Liver (tissue), 9 donors: ENCODE data around the gene GPHN. TPM values are rescaled to one million over a fixed set of nuclear protein-coding genes. Genes with fewer than 3 reads are reported as not detected.

ENCODE experiments used
- DNase-seq: peaks from one replicate; pipeline ENCODE4 v3.0.0-alpha.2; 2017; ENCODE audit warnings: low spot score
- H3K27ac ChIP-seq, 2 donors: one replicate each; pipeline ENCODE4 v1.7.0; 2013; ENCODE audit warnings: inconsistent platforms in 2 of 2, low read length in 2 of 2, control low read depth in 1 of 2, low read depth in 1 of 2, mild to moderate bottlenecking in 1 of 2
- H3K27me3 ChIP-seq, 4 donors: one replicate each; pipeline versions ENCODE4 v1.6.1 to v1.7.0; 2013; ENCODE audit warnings: low read length in 3 of 4, inconsistent platforms in 1 of 4, mild to moderate bottlenecking in 1 of 4, moderate library complexity in 1 of 4; ENCODE audit not compliant: control insufficient read depth in 4 of 4, insufficient read depth in 4 of 4
- H3K36me3 ChIP-seq, 4 donors: one replicate each; pipeline versions ENCODE4 v1.6.1 to v1.7.0; 2013; ENCODE audit warnings: low read length in 3 of 4, mild to moderate bottlenecking in 3 of 4, low read depth in 1 of 4, moderate library complexity in 1 of 4; ENCODE audit not compliant: control insufficient read depth in 4 of 4, insufficient read depth in 3 of 4
- H3K4me1 ChIP-seq, 4 donors: one replicate each; pipeline versions ENCODE4 v1.6.1 to v1.7.0; 2013; ENCODE audit warnings: low read length in 3 of 4, mild to moderate bottlenecking in 3 of 4, moderate library complexity in 1 of 4; ENCODE audit not compliant: control insufficient read depth in 4 of 4, insufficient read depth in 4 of 4
- H3K4me3 ChIP-seq, 3 donors: one replicate each; pipeline versions ENCODE4 v1.6.1 to v1.7.0; 2013; ENCODE audit warnings: low read length in 3 of 3, control low read depth in 1 of 3, low read depth in 1 of 3, mild to moderate bottlenecking in 1 of 3
- H3K9ac ChIP-seq, 2 donors: one replicate each; pipeline ENCODE4 v1.7.0; 2013; ENCODE audit warnings: low read length in 2 of 2, mild to moderate bottlenecking in 2 of 2, moderate library complexity in 2 of 2, control low read depth in 1 of 2, low read depth in 1 of 2
- H3K9me3 ChIP-seq, 4 donors: one replicate each; pipeline versions ENCODE4 v1.6.1 to v1.7.0; 2013; ENCODE audit warnings: low read length in 3 of 4; ENCODE audit not compliant: control insufficient read depth in 4 of 4
- CTCF ChIP-seq: fragments of 150-350 bp; IDR thresholded peaks from 2 replicates; pipeline ENCODE4 v1.5.1; 2017; ENCODE audit warnings: improper control_type of control experiment, low read depth, low read length; ENCODE audit not compliant: missing input control
- EGR1 ChIP-seq, 2 donors: IDR thresholded peaks; 2 replicates each; pipeline ENCODE4 v1.6.1; 2016 to 2018; ENCODE audit warnings: antibody characterized with exemption in 2 of 2, low read depth in 2 of 2
- FOXA1 ChIP-seq: IDR thresholded peaks from 2 replicates; pipeline ENCODE4 v1.6.1; 2016; ENCODE audit warnings: antibody characterized with exemption
- FOXA2 ChIP-seq: IDR thresholded peaks from 2 replicates; pipeline ENCODE4 v1.6.1; 2016; ENCODE audit warnings: antibody characterized with exemption
- GABPA ChIP-seq, 2 donors: IDR thresholded peaks in 1 of 2; conservative IDR thresholded peaks in 1 of 2; 2 replicates each; pipeline ENCODE4 v1.6.1; 2016; ENCODE audit warnings: antibody characterized with exemption in 2 of 2, mild to moderate bottlenecking in 1 of 2, moderate library complexity in 1 of 2
- HNF4A ChIP-seq, 2 donors: conservative IDR thresholded peaks; 2 replicates each; pipeline ENCODE4 v1.6.1; 2016; ENCODE audit warnings: antibody characterized with exemption in 2 of 2, mild to moderate bottlenecking in 2 of 2
- HNF4G ChIP-seq: IDR thresholded peaks from 2 replicates; pipeline ENCODE4 v1.6.1; 2016; ENCODE audit warnings: antibody characterized with exemption
- JUND ChIP-seq, 2 donors: IDR thresholded peaks; 2 replicates each; pipeline ENCODE4 v1.6.1; 2016; ENCODE audit warnings: antibody characterized with exemption in 2 of 2
- MAX ChIP-seq: IDR thresholded peaks from 2 replicates; pipeline ENCODE4 v1.6.1; 2016; ENCODE audit warnings: antibody characterized with exemption
- RAD21 ChIP-seq, 2 donors: IDR thresholded peaks; 2 replicates each; pipeline ENCODE4 v1.6.1; 2016; ENCODE audit warnings: antibody characterized with exemption in 2 of 2, mild to moderate bottlenecking in 2 of 2
- REST ChIP-seq: IDR thresholded peaks from 2 replicates; pipeline ENCODE4 v1.6.1; 2016; ENCODE audit warnings: antibody characterized with exemption, mild to moderate bottlenecking
- SP1 ChIP-seq: IDR thresholded peaks from 2 replicates; pipeline ENCODE4 v1.6.1; 2018; ENCODE audit warnings: antibody characterized with exemption, mild to moderate bottlenecking
- ZBTB33 ChIP-seq: IDR thresholded peaks from 2 replicates; pipeline ENCODE4 v1.6.1; 2016; ENCODE audit warnings: antibody characterized with exemption
- WGBS: extraction: QIAGEN DNeasy Blood & Tissue Kit; methylation state at CpG from one replicate; pipeline ENCODE4 v1.1.7; 2013; 5-methylcytosine and 5-hydroxymethylcytosine counted together
- polyA plus RNA-seq, 2 donors: library from polyadenylated mRNA; stranded (reverse) in 1 of 2; unstranded in 1 of 2; fragments of 200-250 nt in 1 of 2; fragments of >200 nt in 1 of 2; fragmentation: Nextera tagmentation in 1 of 2; extraction: Ambion mirVana in 1 of 2; gene quantifications; one replicate each; pipeline versions ENCODE4 v1.2.1 to v1.2.3, GENCODE V29; 2013 to 2015
- total RNA-seq, 2 donors: library from RNA; depleted of rRNA; stranded (reverse); fragments of >200 nt; gene quantifications; one replicate each; pipeline ENCODE4 v1.2.3, GENCODE V29; 2014
- donor health status: healthy.
- donor health status: healthy.
- donor health status: healthy.
- donor health status: healthy.
- donor health status: healthy.

The GPHN gene
- total and polyA plus RNA-seq, 4 donors: 18.4 to 76.4 (median 47.4) TPM

GRCh38 chr14:66701813-66702212, 193.9 kb downstream of the GPHN start:
- no peaks in the 10 kb centered on the region for H3K4me1 ChIP-seq
- H3K27ac ChIP-seq: no peak overlapping the region
- peaks cover 0 to 2% (median 0%) of the 10 kb centered on the region in 4 donors for H3K36me3 ChIP-seq
- H3K9ac ChIP-seq: no peak overlapping the region
- H3K9me3 ChIP-seq: no peaks in the 10 kb centered on the region
- H3K4me3 ChIP-seq: no peak overlapping the region
- WGBS: 97% methylated on average over 4 of the region's 4 CpGs
- H3K27me3 ChIP-seq: no peaks in the 10 kb centered on the region
- no peak for TF ChIP-seq HNF4G
- DNase-seq: no peak

- Histone ChIP-seq H3K36me3 (no peaks in the 10 kb centered on the region), H3K4me3 (no peak overlapping the region), H3K27ac (no peak overlapping the region), H3K27me3 (no peaks in the 10 kb centered on the region), H3K9ac (no peak overlapping the region), H3K4me1 (no peaks in the 10 kb centered on the region), H3K9me3 (no peaks in the 10 kb centered on the region)
- no peak for TF ChIP-seq JUND (IDR thresholded peaks at IDR 0.05)
- no peak for TF ChIP-seq CTCF
- TF ChIP-seq SP1: no peak
- TF ChIP-seq HNF4A (conservative IDR thresholded peaks at IDR 0.05): no peak
- TF ChIP-seq FOXA1: no peak
- no peak for TF ChIP-seq ZBTB33
- TF ChIP-seq REST: no peak
- DNase-seq: no peak
These were observed 200.3 kb downstream of the GPHN start for GRCh38 chr14:66708267-66708666.

- WGBS: 90% methylated on average over 1 of the region's 1 CpG
- Histone ChIP-seq H3K27me3 (no peaks in the 10 kb centered on the region), H3K9ac (no peak overlapping the region), H3K4me3 (no peak overlapping the region), H3K36me3 (no peaks in the 10 kb centered on the region), H3K4me1 (no peaks in the 10 kb centered on the region), H3K9me3 (no peaks in the 10 kb centered on the region), H3K27ac (no peak overlapping the region)
- no peak for DNase-seq
- no peak for TF ChIP-seq ZBTB33
- TF ChIP-seq REST: no peak
- TF ChIP-seq MAX: no peak
- no peak for TF ChIP-seq GABPA (IDR thresholded peaks at IDR 0.05 in 1 of 2, conservative IDR thresholded peaks at IDR 0.05 in 1 of 2)
- TF ChIP-seq SP1: no peak
- no peak for TF ChIP-seq EGR1 (IDR thresholded peaks at IDR 0.05; ENCODE audit: low read depth in 2 of 2)
- no peak for TF ChIP-seq FOXA2
- TF ChIP-seq RAD21 (IDR thresholded peaks at IDR 0.05): no peak
These were observed 201.3 kb downstream of the GPHN start for GRCh38 chr14:66709291-66709690.
